Left ventricle myocardium inferior (tissue), 1 donor: Measurements from ENCODE around the gene ENHO. TPM values are rescaled to one million over a fixed set of nuclear protein-coding genes. Genes with fewer than 3 reads are reported as not detected.

ENCODE experiments used
- DNase-seq: peaks from one replicate; pipeline ENCODE4 v3.0.0-alpha.2; 2020
- H3K27ac ChIP-seq: fragments of 200-600 bp; replicated peaks from 2 replicates; pipeline ENCODE4 v1.8.0; 2021
- H3K27me3 ChIP-seq: fragments of 200-600 bp; 2 replicates; pipeline ENCODE4 v1.8.0; 2021; ENCODE audit warnings: low read depth
- H3K36me3 ChIP-seq: fragments of 200-600 bp; 2 replicates; pipeline ENCODE4 v1.8.0; 2021
- H3K4me1 ChIP-seq: fragments of 200-600 bp; 2 replicates; pipeline ENCODE4 v1.8.0; 2021
- H3K4me3 ChIP-seq: fragments of 200-600 bp; 2 replicates; pipeline ENCODE4 v1.8.0; 2021; ENCODE audit warnings: mild to moderate bottlenecking, moderate library complexity
- H3K9me3 ChIP-seq: fragments of 200-600 bp; replicated peaks from 2 replicates; pipeline ENCODE4 v1.8.0; 2021
- CTCF ChIP-seq: fragments of 200-600 bp; IDR thresholded peaks from 2 replicates; pipeline ENCODE4 v1.8.0; 2021; ENCODE audit warnings: antibody characterized with exemption, mild to moderate bottlenecking, borderline replicate concordance
- intact Hi-C: fragments of 100-400 bp; cut with micrococcal nuclease; formaldehyde crosslinking; loops from one replicate; pipeline ENCODE4 v1.11.0; 2022
- total RNA-seq: library from RNA; stranded (reverse); fragmentation: NEBNext Ultra II Directional; extraction: Animal tissue kit (Norgen Biotek cat#: 25700); gene quantifications from one replicate; pipeline ENCODE4 v1.2.1, GENCODE V29; 2021
- donor health status: DM: no; HTN: yes; CAD: no; lungs with severe emphysema.

Gene ENHO
- total RNA-seq, 1 donor from 2014 or later, result not detected

GRCh38 chr9:34475097-34475496 is 47.7 kb downstream of the ENHO start:
- TF ChIP-seq CTCF, result no peak
- intact Hi-C loops, result no loop called here
- H3K27me3 ChIP-seq, result no peaks in the 10 kb centered on the region
- no peak for DNase-seq
- H3K4me3 ChIP-seq, result no peak overlapping the region
- no peak overlapping the region for H3K27ac ChIP-seq
- no peaks in the 10 kb centered on the region for H3K9me3 ChIP-seq
- H3K36me3 ChIP-seq, result no peaks in the 10 kb centered on the region
- H3K4me1 ChIP-seq, result peaks cover 1% of the 10 kb centered on the region

Other genes with a start within 250 kb of the ENHO start
- 0.63 TPM for gene KIF24, start 193.7 kb downstream of the ENHO start, total RNA-seq
- 22.2 TPM for gene NUDT2, start 193.4 kb downstream of the ENHO start, total RNA-seq
- 6.3 TPM for gene MYORG, start 146.1 kb downstream of the ENHO start, total RNA-seq
- gene FAM219A, start 64.4 kb downstream of the ENHO start, total RNA-seq, result 22.9 TPM
- gene DNAI1, start 64.2 kb downstream of the ENHO start, total RNA-seq, result not detected
- 4.6 TPM for gene CNTFR, start 66.7 kb upstream of the ENHO start, total RNA-seq
- 42.8 TPM for gene RPP25L, start 89.1 kb upstream of the ENHO start, total RNA-seq
- 135 TPM for gene DCTN3, start 97.5 kb upstream of the ENHO start, total RNA-seq
- gene ARID3C, start 106.1 kb upstream of the ENHO start, total RNA-seq, result not detected
- 20.0 TPM for gene SIGMAR1, start 114.8 kb upstream of the ENHO start, total RNA-seq
- gene GALT, start 123.7 kb upstream of the ENHO start, total RNA-seq, result 51.5 TPM
- gene IL11RA, start 129.2 kb upstream of the ENHO start, total RNA-seq, result 56.5 TPM
- 0.41 TPM for gene CCL27, start 139.7 kb upstream of the ENHO start, total RNA-seq
- gene CCL19, start 168.3 kb upstream of the ENHO start, total RNA-seq, result 0.69 TPM
- gene CCL21, start 187.1 kb upstream of the ENHO start, total RNA-seq, result 6.2 TPM